ENCODE results near the gene TBL3.

DNA sequence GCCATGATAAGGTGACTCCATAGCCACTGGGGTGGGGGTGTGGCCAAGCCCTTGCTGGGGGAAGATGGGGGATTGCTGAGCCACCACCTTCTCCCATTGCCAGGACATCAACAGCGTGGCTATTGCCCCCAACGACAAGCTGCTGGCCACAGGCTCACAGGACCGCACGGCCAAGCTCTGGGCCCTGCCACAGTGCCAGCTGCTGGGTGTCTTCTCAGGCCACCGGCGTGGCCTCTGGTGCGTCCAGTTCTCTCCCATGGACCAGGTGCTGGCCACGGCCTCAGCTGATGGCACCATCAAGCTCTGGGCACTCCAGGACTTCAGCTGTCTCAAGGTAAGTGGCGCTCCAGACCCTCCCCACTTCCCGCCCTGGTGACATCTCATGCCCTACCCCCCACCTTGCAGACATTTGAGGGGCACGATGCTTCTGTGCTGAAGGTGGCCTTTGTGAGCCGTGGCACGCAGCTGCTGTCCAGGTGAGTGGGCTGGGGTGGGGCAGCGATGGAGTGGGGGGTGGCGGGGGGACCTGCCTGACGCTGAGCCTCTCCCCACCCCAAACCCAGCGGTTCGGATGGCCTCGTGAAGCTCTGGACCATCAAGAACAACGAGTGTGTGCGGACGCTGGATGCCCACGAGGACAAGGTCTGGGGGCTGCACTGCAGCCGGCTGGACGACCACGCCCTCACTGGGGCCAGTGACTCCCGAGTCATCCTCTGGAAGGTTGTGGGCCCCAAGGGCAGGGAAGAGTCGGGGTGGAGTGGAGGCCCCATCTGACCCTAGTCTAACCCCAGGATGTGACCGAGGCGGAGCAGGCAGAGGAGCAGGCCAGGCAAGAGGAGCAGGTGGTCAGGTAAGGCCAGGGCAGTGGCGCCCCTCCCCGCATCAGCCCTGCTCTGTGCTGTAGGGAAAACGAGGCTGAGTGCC, 5.4 kb downstream of the TBL3 start:
- no peak for TF ChIP-seq CTCF (IDR thresholded peaks at IDR 0.05)
- TF ChIP-seq POLR2AphosphoS5 (IDR thresholded peaks at IDR 0.05; ENCODE audit: low read depth, low read length), result no peak
- no peak for TF ChIP-seq REST (IDR thresholded peaks at IDR 0.05; ENCODE audit: insufficient read depth in 1 of 2, low read depth in 2 of 2, low read length in 1 of 2)
